GM12878 (cell line): ENCODE measurements around the gene DNTT.

ENCODE experiments used
- BRCA1 ChIP-seq: IDR thresholded peaks from 2 replicates; pipeline ENCODE4 v1.6.1; 2011; ENCODE audit warnings: low read depth, low read length, improper control_type of control experiment
- EP300 ChIP-seq, 2 experiments: fragments of 150-350 bp in 1 of 2; IDR thresholded peaks; 2 replicates each; pipeline ENCODE4 v1.6.1; 2011 to 2012; ENCODE audit warnings: low read depth in 2 of 2, low read length in 2 of 2, borderline replicate concordance in 1 of 2, improper control_type of control experiment in 1 of 2, inconsistent platforms in 1 of 2; ENCODE audit not compliant: control insufficient read depth in 1 of 2

- TF ChIP-seq BRCA1: no peak
- no peak for TF ChIP-seq EP300 (IDR thresholded peaks at IDR 0.05; ENCODE audit: borderline replicate concordance in 1 of 2, control insufficient read depth in 1 of 2, low read depth in 2 of 2, low read length in 2 of 2)
Measured at GRCh38 chr10:96272316-96273280, 31.6 kb upstream of the DNTT start.
